ENCODE data around the gene ATP12A.

ATP12A gene

DNA sequence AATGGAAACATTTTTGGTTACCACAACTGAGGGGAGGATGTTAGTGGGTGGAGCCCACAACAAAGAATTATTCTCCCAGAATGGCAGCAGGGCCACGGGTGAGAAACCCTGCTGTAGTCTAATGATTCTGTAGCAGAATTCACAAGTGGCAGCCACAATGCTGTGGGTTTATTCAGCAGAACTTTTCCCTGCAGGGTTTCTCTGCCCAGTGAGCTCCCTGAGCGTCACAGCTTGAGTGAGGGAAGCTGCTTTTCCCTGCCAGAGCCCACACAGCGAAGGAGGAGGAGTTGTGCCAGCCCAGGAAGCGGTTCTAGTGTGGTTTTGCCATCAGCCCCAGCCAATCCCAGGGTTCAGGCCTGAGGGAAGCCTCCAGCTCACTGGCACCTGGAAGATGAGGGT, 4.4 kb downstream of the ATP12A start:
- Histone ChIP-seq H3K9me3 (ENCODE audit: control insufficient read depth in 2 of 2, low read length in 2 of 2) (no peaks in the 10 kb centered on the region), H3K4me1 (ENCODE audit: control insufficient read depth in 2 of 2, insufficient read depth in 2 of 2, low read length in 2 of 2) (peaks cover 0 to 6% of the 10 kb centered on the region in 2 donors), H3K27ac (ENCODE audit: low read depth in 2 of 2, low read length in 2 of 2) (no peak overlapping the region), H3K4me3 (ENCODE audit: low read length in 2 of 2) (no peak overlapping the region), H3K36me3 (ENCODE audit: control insufficient read depth in 2 of 2, insufficient read depth in 2 of 2, low read length in 2 of 2) (no peaks in the 10 kb centered on the region), H3K9ac (ENCODE audit: low read depth in 1 of 2, low read length in 2 of 2) (no peak overlapping the region), H3K27me3 (ENCODE audit: control insufficient read depth in 2 of 2, insufficient read depth in 2 of 2, low read length in 2 of 2) (peaks cover 14 to 23% of the 10 kb centered on the region in 2 donors)

DNA sequence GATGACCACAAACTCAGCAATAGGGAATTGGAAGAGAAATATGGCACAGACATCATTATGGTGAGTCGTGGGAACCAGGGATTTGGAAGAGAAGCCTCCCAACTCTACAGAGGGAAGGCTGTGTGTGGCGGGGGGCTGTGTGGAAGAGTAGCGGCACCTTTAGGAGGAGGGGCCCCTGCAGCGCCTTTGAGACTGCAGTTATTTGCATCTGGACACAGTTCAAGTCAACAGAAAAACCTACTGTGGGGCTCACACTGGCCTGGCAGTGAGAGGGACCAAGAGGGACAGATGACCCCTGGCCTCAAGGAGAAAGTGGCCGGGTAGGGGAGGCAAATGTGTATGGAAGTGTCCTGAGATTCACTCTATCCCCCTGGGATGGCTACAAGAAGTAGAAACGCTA, 5.1 kb downstream of the ATP12A start:
- Histone ChIP-seq H3K9ac (ENCODE audit: low read depth in 1 of 2, low read length in 2 of 2) (no peak overlapping the region), H3K27ac (ENCODE audit: low read depth in 2 of 2, low read length in 2 of 2) (no peak overlapping the region)

DNA sequence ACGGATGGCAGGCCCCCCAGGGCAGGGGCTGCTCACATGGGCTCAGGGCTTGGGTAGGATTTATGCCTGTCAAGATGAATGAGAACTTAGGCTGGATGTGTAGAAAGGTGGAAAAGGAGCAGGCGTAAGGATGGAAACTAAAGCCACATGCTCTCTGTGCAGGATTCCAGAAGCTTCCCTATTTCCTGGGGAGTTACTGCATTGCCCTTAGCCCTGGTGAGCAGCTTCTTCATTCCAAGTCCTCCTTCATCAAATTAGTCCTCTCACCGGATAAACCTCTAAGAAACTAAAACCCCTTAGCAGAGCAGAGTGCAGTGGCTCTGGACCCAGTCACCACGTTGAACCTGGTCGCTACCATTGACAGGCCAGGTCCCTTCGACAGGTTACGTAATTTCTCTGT, 7.4 kb downstream of the ATP12A start:
- Histone ChIP-seq H3K9ac (ENCODE audit: low read depth in 1 of 2, low read length in 2 of 2) (no peak overlapping the region), H3K9me3 (ENCODE audit: control insufficient read depth in 2 of 2, low read length in 2 of 2) (no peaks in the 10 kb centered on the region), H3K4me1 (ENCODE audit: control insufficient read depth in 2 of 2, insufficient read depth in 2 of 2, low read length in 2 of 2) (no peaks in the 10 kb centered on the region), H3K4me3 (ENCODE audit: low read length in 2 of 2) (no peak overlapping the region), H3K36me3 (ENCODE audit: control insufficient read depth in 2 of 2, insufficient read depth in 2 of 2, low read length in 2 of 2) (no peaks in the 10 kb centered on the region), H3K27me3 (ENCODE audit: control insufficient read depth in 2 of 2, insufficient read depth in 2 of 2, low read length in 2 of 2) (peaks cover 7 to 12% of the 10 kb centered on the region in 2 donors), H3K27ac (ENCODE audit: low read depth in 2 of 2, low read length in 2 of 2) (no peak overlapping the region)

More for the DNA sequence above, 5.1 kb downstream of the ATP12A start:
- Histone ChIP-seq H3K4me1 (ENCODE audit: control insufficient read depth in 2 of 2, insufficient read depth in 2 of 2, low read length in 2 of 2) (peaks cover 0 to 6% of the 10 kb centered on the region in 2 donors), H3K27me3 (ENCODE audit: control insufficient read depth in 2 of 2, insufficient read depth in 2 of 2, low read length in 2 of 2) (peaks cover 12 to 20% of the 10 kb centered on the region in 2 donors), H3K4me3 (ENCODE audit: low read length in 2 of 2) (no peak overlapping the region), H3K9me3 (ENCODE audit: control insufficient read depth in 2 of 2, low read length in 2 of 2) (no peaks in the 10 kb centered on the region), H3K36me3 (ENCODE audit: control insufficient read depth in 2 of 2, insufficient read depth in 2 of 2, low read length in 2 of 2) (no peaks in the 10 kb centered on the region)

DNA sequence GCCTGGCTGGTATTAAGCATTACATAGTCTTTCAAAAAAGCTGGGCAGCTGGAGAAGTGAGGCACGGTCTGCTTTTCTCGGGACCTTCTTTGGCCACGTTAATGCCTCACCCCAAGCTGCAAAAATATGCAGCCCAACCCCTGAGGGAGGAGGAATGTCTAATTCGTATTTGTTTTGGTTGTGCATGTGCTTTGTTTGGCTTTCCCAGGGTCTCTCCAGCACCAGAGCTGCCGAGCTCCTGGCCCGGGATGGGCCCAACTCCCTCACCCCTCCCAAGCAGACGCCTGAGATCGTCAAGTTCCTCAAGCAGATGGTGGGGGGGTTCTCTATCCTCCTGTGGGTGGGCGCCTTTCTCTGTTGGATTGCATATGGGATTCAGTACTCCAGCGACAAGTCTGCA, 7.9 kb downstream of the ATP12A start:
- Histone ChIP-seq H3K27ac (ENCODE audit: low read depth in 2 of 2, low read length in 2 of 2) (no peak overlapping the region), H3K36me3 (ENCODE audit: control insufficient read depth in 2 of 2, insufficient read depth in 2 of 2, low read length in 2 of 2) (no peaks in the 10 kb centered on the region), H3K9me3 (ENCODE audit: control insufficient read depth in 2 of 2, low read length in 2 of 2) (no peaks in the 10 kb centered on the region), H3K4me3 (ENCODE audit: low read length in 2 of 2) (no peak overlapping the region), H3K4me1 (ENCODE audit: control insufficient read depth in 2 of 2, insufficient read depth in 2 of 2, low read length in 2 of 2) (no peaks in the 10 kb centered on the region), H3K9ac (ENCODE audit: low read depth in 1 of 2, low read length in 2 of 2) (no peak overlapping the region), H3K27me3 (ENCODE audit: control insufficient read depth in 2 of 2, insufficient read depth in 2 of 2, low read length in 2 of 2) (peaks cover 8 to 12% of the 10 kb centered on the region in 2 donors)

DNA sequence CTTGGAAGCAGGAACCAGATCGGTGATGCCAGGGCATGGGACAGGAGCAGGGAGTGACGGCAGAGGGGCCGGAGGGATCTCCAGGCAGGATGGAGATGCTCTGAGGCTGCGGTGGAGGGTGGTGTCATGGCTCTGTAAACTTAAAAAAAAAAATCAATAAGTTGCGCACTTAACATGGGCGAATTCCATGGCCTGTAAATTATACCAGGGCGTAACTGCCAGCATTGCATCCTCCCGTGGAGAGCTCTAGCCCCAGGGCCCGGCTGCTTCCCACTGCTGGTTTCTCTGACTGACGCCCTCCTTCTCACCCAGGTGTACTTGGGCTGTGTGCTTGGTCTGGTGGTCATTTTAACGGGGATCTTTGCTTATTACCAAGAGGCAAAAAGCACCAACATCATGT, 8.7 kb downstream of the ATP12A start:
- Histone ChIP-seq H3K9ac (ENCODE audit: low read depth in 1 of 2, low read length in 2 of 2) (no peak overlapping the region), H3K27ac (ENCODE audit: low read depth in 2 of 2, low read length in 2 of 2) (no peak overlapping the region), H3K27me3 (ENCODE audit: control insufficient read depth in 2 of 2, insufficient read depth in 2 of 2, low read length in 2 of 2) (peaks cover 8 to 12% of the 10 kb centered on the region in 2 donors), H3K36me3 (ENCODE audit: control insufficient read depth in 2 of 2, insufficient read depth in 2 of 2, low read length in 2 of 2) (no peaks in the 10 kb centered on the region), H3K4me1 (ENCODE audit: control insufficient read depth in 2 of 2, insufficient read depth in 2 of 2, low read length in 2 of 2) (peaks cover 0 to under 1% of the 10 kb centered on the region in 2 donors), H3K9me3 (ENCODE audit: control insufficient read depth in 2 of 2, low read length in 2 of 2) (no peaks in the 10 kb centered on the region), H3K4me3 (ENCODE audit: low read length in 2 of 2) (no peak overlapping the region)

DNA sequence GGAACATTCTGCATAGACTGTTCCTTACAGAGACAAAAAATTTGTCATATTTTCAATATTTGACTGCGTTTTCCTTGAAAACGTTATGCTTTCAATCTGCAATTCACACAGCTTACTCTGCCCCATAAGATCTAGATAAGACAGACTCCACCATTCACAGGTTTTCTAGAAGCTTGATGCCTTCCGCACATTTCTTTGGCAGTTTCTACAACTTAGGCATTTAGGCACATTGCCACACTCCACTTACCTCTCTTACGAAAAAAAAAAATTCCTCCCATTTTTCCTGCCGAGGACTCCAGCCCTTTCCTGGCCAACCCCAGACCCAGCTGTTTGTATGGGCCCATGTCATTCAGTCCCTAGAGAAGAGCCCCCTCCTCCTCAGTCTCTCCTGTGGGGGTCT, 11.2 kb downstream of the ATP12A start:
- Histone ChIP-seq H3K4me3 (ENCODE audit: low read length in 2 of 2) (no peak overlapping the region), H3K4me1 (ENCODE audit: control insufficient read depth in 2 of 2, insufficient read depth in 2 of 2, low read length in 2 of 2) (peaks cover 0 to 3% of the 10 kb centered on the region in 2 donors), H3K9me3 (ENCODE audit: control insufficient read depth in 2 of 2, low read length in 2 of 2) (no peaks in the 10 kb centered on the region), H3K27ac (ENCODE audit: low read depth in 2 of 2, low read length in 2 of 2) (no peak overlapping the region), H3K9ac (ENCODE audit: low read depth in 1 of 2, low read length in 2 of 2) (no peak overlapping the region), H3K36me3 (ENCODE audit: control insufficient read depth in 2 of 2, insufficient read depth in 2 of 2, low read length in 2 of 2) (no peaks in the 10 kb centered on the region), H3K27me3 (ENCODE audit: control insufficient read depth in 2 of 2, insufficient read depth in 2 of 2, low read length in 2 of 2) (peaks cover 8 to 12% of the 10 kb centered on the region in 2 donors)

DNA sequence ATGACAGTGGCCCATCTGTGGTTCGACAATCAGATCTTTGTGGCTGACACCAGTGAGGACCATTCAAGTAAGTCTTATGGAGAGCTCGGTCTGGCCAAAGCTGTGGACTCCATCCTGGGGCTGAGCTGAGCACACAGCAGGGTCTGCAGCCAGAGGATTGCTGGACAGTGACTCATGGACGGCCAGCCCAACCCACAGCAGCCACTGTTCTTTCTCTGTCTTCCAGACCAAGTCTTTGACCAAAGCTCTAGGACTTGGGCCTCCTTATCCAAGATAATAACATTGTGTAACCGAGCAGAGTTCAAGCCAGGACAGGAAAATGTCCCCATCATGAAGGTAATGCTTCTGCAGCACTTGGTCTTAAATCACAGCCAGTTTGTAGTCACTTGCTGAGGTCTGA, 12.4 kb downstream of the ATP12A start:
- Histone ChIP-seq H3K9me3 (ENCODE audit: control insufficient read depth in 2 of 2, low read length in 2 of 2) (no peaks in the 10 kb centered on the region), H3K36me3 (ENCODE audit: control insufficient read depth in 2 of 2, insufficient read depth in 2 of 2, low read length in 2 of 2) (no peaks in the 10 kb centered on the region), H3K4me3 (ENCODE audit: low read length in 2 of 2) (no peak overlapping the region), H3K27me3 (ENCODE audit: control insufficient read depth in 2 of 2, insufficient read depth in 2 of 2, low read length in 2 of 2) (peaks cover 8 to 9% of the 10 kb centered on the region in 2 donors), H3K9ac (ENCODE audit: low read depth in 1 of 2, low read length in 2 of 2) (no peak overlapping the region), H3K27ac (ENCODE audit: low read depth in 2 of 2, low read length in 2 of 2) (no peak overlapping the region), H3K4me1 (ENCODE audit: control insufficient read depth in 2 of 2, insufficient read depth in 2 of 2, low read length in 2 of 2) (peaks cover 0 to 3% of the 10 kb centered on the region in 2 donors)

DNA sequence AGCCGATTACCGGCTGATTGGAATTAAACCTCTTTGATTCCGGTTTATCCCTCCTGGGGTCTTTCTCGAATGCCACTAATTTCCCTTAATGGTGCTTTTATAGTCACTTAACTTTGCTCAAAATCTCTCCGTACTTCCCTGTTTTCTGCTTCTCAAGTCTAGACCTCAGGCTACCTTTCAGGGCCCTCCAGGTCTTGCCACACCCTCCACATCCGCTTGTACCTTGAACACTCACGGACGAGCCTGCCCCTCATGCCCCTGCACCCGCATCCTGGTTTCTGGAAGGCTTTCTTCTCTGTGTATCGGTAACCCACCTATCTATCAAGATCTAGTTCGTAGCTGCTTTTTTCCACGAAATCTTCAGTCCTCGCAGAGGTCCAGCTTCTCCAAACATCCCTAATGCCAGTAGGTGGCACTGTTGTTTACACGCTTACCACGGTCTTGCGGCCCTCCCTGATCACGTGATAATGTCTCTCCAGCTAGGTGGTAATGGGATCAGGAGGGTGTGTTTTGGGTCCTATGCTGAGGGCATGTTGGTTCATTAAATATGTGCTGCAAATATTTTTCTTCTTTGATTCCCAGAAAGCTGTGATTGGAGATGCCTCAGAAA, 13.8 kb downstream of the ATP12A start:
- H3K9ac ChIP-seq (ENCODE audit: low read depth in 1 of 2, low read length in 2 of 2): no peak overlapping the region
- peaks cover 7 to 9% of the 10 kb centered on the region in 2 donors for H3K27me3 ChIP-seq (ENCODE audit: control insufficient read depth in 2 of 2, insufficient read depth in 2 of 2, low read length in 2 of 2)
- H3K27ac ChIP-seq (ENCODE audit: low read depth in 2 of 2, low read length in 2 of 2): no peak overlapping the region
- H3K4me1 ChIP-seq (ENCODE audit: control insufficient read depth in 2 of 2, insufficient read depth in 2 of 2, low read length in 2 of 2): peaks cover 0 to 3% of the 10 kb centered on the region in 2 donors
- H3K36me3 ChIP-seq (ENCODE audit: control insufficient read depth in 2 of 2, insufficient read depth in 2 of 2, low read length in 2 of 2): no peaks in the 10 kb centered on the region
- no peaks in the 10 kb centered on the region for H3K9me3 ChIP-seq (ENCODE audit: control insufficient read depth in 2 of 2, low read length in 2 of 2)
- H3K4me3 ChIP-seq (ENCODE audit: low read length in 2 of 2): no peak overlapping the region

DNA sequence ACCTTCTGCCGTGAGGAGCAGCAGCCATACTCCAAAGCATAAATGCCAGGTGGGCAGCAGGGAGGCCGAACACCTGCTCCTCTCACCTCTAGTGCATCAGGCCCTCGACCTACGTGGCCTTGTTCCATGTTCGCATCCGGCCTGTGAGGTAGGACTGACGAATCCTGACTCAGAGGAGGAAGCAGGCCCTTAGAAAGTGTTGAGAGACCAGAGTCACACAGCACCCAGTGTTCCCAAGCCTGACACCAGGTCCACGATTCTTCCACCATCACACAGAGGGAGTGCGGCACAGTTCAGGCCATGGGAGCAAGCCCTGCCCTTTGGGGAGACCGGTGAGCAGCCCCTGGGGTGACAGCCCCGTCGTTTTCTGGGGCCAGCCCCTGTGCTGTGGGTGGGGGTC, 14.7 kb downstream of the ATP12A start:
- H3K9ac ChIP-seq (ENCODE audit: low read depth in 1 of 2, low read length in 2 of 2): no peak overlapping the region
- H3K4me1 ChIP-seq (ENCODE audit: control insufficient read depth in 2 of 2, insufficient read depth in 2 of 2, low read length in 2 of 2): peaks cover 0 to 3% of the 10 kb centered on the region in 2 donors
- no peak overlapping the region for H3K4me3 ChIP-seq (ENCODE audit: low read length in 2 of 2)
- H3K9me3 ChIP-seq (ENCODE audit: control insufficient read depth in 2 of 2, low read length in 2 of 2): no peaks in the 10 kb centered on the region
- H3K36me3 ChIP-seq (ENCODE audit: control insufficient read depth in 2 of 2, insufficient read depth in 2 of 2, low read length in 2 of 2): no peaks in the 10 kb centered on the region
- peaks cover 5 to 7% of the 10 kb centered on the region in 2 donors for H3K27me3 ChIP-seq (ENCODE audit: control insufficient read depth in 2 of 2, insufficient read depth in 2 of 2, low read length in 2 of 2)
- H3K27ac ChIP-seq (ENCODE audit: low read depth in 2 of 2, low read length in 2 of 2): no peak overlapping the region

DNA sequence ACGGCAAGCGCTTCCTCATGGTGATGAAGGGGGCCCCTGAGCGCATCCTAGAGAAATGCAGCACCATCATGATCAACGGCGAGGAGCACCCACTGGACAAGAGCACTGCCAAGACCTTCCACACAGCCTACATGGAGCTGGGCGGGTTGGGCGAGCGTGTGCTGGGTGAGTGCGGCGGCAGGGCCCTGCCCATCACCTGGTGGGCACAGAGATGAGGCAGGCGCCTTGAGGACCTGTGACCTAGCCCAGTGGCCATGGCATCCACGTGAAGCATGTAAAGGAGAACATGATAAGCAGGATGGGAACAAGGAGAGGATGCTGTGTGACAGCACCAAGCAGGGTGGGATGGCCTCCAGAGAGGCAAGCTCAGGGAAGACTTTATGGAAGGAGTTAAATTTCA, 18.5 kb downstream of the ATP12A start:
- Histone ChIP-seq H3K4me3 (ENCODE audit: low read length in 2 of 2) (no peak overlapping the region), H3K9ac (ENCODE audit: low read depth in 1 of 2, low read length in 2 of 2) (no peak overlapping the region), H3K36me3 (ENCODE audit: control insufficient read depth in 2 of 2, insufficient read depth in 2 of 2, low read length in 2 of 2) (no peaks in the 10 kb centered on the region), H3K27me3 (ENCODE audit: control insufficient read depth in 2 of 2, insufficient read depth in 2 of 2, low read length in 2 of 2) (peaks cover 0 to 2% of the 10 kb centered on the region in 2 donors), H3K9me3 (ENCODE audit: control insufficient read depth in 2 of 2, low read length in 2 of 2) (no peaks in the 10 kb centered on the region), H3K4me1 (ENCODE audit: control insufficient read depth in 2 of 2, insufficient read depth in 2 of 2, low read length in 2 of 2) (peaks cover 0 to 3% of the 10 kb centered on the region in 2 donors), H3K27ac (ENCODE audit: low read depth in 2 of 2, low read length in 2 of 2) (no peak overlapping the region)
